GM18907 (cell line): Measurements from ENCODE around the gene PCDHB16.
"Not testable (repeated sequence)": the region's sequence is repeated elsewhere in the genome, so short reads cannot be mapped to it uniquely, and the experiment has no call there.

Experiments used
- ATAC-seq: cut with Tn5 transposase; IDR thresholded peaks from one replicate; pipeline ENCODE4 v1.9.1; 2021; ENCODE audit warnings: mild to moderate bottlenecking, moderate library complexity; ENCODE audit not compliant: unreplicated experiment

PCDHB16 gene

DNA sequence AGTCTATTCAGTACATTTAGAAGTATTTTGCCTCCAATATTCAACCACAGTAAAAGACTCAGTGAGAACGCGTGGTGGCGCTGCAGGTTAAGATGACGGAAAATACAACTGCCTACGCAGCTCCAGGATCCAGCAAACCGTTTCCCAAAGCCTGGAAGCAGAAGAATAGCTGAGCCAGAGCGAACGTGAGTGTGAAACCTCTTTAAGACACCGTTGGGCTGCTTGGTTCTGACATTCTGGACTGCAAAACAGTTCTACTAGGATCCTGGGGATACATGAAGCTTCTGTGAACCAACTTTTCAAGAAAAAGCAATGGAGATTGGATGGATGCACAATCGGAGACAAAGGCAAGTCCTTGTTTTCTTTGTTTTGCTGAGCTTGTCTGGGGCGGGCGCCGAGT, at the start of gene PCDHB16:
TSS of gene PCDHB16 (plus strand) at position 140 of the 400 bp plus-strand sequence. CDS start at position 313, 173 bp downstream.
- no peak for ATAC-seq

DNA sequence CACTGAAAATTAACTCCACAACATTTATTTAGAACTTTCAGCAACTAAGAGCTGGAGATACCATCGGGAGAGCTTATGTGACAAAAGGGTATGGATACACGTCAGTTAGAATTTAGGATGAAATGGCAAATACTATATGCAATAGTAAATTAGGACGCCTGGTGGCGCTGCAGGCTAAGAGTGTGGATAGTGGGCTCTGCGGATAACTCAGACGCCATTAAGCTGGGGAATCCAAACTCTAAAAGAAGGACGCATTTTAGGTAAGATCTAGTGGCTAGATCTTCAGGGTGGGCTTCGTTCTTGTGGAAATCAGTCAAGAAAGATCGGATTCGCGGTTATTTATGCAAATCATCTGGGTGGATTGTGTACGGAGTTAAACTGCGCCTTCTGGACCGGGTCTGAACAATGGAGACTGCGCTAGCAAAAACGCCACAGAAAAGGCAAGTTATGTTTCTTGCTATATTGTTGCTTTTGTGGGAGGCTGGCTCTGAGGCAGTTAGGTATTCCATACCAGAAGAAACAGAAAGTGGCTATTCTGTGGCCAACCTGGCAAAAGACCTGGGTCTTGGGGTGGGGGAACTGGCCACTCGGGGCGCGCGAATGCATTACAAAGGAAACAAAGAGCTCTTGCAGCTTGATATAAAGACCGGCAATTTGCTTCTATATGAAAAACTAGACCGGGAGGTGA, 47.0 kb upstream of the PCDHB16 start, which contains the start of gene PCDHB5:
TSS of gene PCDHB5 (plus strand) at position 177 of the 688 bp plus-strand sequence. CDS start at position 406, 229 bp downstream.
- no peak for ATAC-seq

DNA sequence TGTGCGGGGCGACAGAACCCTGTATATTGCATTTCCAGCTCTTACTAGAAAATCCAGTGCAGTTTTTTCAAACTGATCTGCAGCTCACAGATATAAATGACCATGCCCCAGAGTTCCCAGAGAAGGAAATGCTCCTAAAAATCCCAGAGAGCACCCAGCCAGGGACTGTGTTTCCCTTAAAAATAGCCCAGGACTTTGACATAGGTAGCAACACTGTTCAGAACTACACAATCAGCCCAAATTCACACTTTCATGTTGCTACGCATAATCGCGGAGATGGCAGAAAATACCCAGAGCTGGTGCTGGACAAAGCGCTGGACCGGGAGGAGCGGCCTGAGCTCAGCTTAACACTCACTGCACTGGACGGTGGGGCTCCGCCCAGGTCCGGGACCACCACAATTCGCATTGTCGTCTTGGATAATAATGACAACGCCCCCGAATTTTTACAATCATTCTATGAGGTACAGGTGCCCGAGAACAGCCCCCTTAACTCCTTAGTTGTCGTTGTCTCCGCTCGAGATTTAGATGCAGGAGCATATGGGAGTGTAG, 46.4 kb upstream of the PCDHB16 start:
- ATAC-seq: no peak

DNA sequence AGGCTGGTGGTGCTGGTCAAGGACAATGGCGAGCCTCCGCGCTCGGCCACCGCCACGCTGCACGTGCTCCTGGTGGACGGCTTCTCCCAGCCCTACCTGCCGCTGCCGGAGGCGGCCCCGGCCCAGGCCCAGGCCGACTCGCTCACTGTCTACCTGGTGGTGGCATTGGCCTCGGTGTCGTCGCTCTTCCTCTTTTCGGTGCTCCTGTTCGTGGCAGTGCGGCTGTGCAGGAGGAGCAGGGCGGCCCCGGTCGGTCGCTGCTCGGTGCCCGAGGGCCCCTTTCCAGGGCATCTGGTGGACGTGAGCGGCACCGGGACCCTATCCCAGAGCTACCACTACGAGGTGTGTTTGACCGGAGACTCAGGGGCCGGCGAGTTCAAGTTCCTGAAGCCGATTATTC, 44.8 kb upstream of the PCDHB16 start:
- ATAC-seq: not testable (repeated sequence)

DNA sequence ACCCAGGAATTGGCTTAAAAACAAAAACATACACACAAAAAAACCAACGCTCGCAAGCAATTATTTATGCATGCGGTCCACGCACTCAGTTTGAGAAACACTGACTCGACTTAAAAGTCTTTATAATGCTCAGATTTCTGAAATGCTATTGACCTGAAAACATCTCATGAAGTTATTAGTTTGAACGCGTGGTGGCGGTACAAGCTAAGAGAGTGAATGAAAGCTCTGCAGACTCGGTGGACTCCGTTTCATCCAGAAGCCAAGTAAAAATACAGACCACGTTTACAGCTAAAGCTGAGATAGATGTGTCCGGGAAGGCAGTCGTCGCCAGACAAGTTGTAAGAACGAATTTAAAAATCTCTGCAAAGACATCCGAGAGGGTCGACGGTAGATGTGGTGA, 32.4 kb upstream of the PCDHB16 start, which contains the start of gene PCDHB6:
TSS of gene PCDHB6 (plus strand) at position 246 of the 400 bp plus-strand sequence. CDS start 201 bp downstream, outside the sequence.
- ATAC-seq: no peak

DNA sequence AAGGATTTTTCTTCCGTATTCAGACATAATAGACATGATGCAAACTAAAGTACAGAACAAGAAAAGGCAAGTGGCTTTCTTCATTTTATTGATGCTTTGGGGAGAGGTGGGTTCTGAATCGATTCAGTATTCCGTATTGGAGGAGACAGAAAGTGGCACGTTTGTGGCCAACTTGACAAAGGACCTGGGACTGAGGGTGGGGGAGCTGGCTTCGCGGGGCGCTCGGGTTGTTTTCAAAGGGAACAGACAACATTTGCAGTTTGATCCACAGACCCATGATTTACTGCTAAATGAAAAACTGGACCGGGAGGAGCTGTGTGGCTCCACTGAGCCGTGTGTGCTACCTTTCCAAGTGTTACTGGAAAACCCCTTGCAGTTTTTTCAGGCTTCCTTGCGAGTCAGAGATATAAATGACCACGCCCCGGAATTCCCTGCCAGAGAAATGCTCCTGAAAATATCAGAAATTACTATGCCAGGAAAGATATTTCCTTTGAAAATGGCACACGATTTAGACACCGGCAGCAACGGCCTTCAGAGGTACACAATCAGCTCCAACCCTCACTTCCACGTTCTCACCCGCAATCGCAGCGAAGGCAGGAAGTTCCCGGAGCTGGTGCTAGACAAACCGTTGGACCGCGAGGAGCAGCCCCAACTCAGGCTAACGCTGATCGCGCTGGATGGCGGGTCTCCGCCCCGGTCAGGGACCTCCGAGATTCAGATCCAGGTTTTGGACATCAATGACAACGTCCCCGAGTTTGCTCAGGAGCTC, 31.8 kb upstream of the PCDHB16 start:
- ATAC-seq: no peak

DNA sequence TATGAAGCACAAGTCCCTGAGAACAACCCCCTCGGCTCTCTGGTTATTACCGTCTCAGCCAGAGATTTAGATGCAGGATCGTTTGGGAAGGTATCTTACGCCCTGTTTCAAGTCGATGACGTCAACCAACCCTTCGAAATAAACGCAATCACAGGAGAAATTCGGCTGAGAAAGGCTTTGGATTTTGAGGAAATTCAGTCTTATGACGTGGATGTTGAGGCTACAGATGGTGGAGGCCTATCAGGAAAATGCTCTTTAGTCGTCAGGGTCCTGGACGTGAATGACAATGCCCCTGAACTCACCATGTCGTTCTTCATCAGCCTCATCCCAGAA, 31.2 kb upstream of the PCDHB16 start:
- no peak for ATAC-seq

DNA sequence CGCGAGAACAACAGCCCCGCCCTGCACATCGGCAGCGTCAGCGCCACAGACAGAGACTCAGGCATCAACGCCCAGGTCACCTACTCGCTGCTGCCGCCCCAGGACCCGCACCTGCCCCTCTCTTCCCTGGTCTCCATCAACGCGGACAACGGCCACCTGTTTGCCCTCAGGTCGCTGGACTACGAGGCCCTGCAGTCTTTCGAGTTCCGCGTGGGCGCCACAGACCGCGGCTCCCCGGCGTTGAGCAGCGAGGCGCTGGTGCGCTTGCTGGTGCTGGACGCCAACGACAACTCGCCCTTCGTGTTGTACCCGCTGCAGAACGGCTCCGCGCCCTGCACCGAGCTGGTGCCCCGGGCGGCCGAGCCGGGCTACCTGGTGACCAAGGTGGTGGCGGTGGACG, 30.6 kb upstream of the PCDHB16 start:
- ATAC-seq: not testable (repeated sequence)

DNA sequence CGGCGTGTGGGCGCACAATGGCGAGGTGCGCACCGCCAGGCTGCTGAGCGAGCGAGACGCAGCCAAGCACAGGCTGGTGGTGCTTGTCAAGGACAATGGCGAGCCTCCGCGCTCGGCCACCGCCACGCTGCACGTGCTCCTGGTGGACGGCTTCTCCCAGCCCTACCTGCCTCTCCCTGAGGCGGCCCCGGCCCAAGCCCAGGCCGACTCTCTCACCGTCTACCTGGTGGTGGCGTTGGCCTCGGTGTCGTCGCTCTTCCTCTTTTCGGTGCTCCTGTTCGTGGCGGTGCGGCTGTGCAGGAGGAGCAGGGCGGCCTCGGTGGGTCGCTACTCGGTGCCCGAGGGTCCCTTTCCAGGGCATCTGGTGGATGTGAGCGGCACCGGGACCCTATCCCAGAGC, 30.1 kb upstream of the PCDHB16 start:
- not testable (repeated sequence) for ATAC-seq

DNA sequence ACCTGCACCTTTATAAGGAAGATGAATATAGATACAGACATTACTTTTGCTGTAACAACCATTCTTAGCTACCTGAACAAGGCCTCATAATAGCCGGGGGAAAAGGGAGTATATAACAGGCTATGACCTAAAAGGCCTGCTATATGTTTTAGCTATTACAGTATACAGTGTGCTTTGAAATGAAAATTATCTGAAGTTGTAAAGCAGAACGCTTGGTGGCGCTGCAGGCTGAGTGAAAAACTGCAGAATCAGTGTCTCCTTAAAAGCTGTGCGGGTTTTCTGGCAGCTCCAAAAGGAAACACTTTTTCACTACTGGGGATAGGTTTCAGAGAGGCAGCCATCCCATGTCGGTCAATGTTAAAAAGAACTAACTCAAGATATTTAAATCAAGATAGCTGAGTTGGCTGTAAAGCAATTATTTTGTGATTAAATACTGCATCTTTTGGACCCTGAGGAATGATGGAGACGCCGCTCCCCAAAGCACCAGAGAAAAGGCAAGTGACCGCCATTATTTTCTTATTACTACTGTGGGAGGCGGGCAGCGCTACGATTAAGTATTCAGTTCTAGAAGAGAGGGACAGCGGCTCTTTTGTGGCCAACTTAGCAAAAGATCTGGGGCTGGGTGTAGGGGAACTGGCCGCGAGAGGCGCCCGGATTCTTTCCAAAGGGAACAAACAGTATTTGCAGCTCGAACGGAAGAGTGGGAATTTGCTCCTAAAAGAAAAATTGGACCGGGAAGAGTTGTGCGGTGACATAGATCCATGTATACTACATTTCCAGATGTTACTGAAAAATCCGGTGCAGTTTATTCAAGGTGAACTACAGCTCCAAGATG, 26.4 kb upstream of the PCDHB16 start:
- no peak for ATAC-seq

DNA sequence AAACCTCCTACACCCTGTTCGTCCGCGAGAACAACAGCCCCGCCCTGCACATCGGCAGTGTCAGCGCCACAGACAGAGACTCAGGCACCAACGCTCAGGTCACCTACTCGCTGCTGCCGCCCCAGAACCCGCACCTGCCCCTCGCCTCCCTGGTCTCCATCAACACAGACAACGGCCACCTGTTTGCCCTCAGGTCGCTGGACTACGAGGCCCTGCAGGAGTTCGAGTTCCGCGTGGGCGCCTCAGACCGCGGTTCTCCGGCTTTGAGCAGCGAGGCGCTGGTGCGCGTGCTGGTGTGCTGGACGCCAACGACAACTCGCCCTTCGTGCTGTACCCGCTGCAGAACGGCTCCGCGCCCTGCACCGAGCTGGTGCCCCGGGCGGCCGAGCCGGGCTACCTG, 24.8 kb upstream of the PCDHB16 start:
- not testable (repeated sequence) for ATAC-seq

DNA sequence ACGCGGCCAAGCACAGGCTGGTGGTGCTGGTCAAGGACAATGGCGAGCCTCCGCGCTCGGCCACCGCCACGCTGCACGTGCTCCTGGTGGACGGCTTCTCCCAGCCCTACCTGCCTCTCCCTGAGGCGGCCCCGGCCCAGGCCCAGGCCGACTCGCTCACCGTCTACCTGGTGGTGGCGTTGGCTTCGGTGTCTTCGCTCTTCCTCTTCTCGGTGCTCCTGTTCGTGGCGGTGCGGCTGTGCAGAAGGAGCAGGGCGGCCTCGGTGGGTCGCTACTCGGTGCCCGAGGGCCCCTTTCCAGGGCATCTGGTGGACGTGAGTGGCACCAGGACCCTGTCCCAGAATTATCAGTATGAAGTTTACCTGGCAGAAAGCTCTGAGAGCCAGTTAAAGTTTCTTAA, 24.3 kb upstream of the PCDHB16 start:
- ATAC-seq: not testable (repeated sequence)

DNA sequence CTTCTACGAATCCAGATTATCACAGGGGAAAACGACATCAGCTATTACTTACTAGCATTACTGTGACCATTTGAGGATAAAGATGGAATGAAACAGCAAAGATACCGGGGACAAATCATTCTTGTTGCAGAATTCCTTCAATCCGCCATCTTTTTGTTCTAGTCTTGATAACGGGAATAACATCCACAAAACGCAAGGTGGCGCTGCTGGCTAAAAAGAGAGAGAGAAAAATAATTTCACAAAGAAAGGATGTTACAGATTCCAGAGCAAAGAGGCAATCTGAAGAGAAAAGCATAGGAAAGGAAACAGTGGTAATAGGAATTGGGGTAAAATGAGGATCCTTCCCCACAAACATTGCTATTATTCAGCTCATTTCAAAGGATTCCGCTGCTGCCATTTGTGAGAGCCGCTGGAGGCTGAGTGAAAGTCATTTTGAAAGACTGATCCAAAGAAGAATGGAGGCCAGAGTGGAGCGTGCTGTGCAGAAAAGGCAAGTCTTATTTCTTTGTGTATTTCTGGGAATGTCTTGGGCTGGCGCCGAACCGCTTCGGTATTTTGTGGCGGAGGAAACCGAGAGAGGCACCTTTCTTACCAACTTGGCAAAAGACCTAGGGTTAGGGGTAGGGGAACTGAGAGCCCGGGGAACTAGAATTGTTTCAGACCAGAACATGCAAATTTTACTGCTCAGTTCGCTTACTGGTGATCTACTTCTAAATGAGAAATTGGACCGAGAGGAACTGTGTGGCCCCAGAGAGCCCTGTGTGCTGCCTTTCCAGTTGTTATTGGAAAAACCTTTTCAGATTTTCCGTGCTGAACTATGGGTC, 9.6 kb upstream of the PCDHB16 start, which contains the start of gene PCDHB7:
TSS of gene PCDHB7 (plus strand) at position 264 of the 824 bp plus-strand sequence. CDS start at position 456, 192 bp downstream.
- ATAC-seq: no peak

DNA sequence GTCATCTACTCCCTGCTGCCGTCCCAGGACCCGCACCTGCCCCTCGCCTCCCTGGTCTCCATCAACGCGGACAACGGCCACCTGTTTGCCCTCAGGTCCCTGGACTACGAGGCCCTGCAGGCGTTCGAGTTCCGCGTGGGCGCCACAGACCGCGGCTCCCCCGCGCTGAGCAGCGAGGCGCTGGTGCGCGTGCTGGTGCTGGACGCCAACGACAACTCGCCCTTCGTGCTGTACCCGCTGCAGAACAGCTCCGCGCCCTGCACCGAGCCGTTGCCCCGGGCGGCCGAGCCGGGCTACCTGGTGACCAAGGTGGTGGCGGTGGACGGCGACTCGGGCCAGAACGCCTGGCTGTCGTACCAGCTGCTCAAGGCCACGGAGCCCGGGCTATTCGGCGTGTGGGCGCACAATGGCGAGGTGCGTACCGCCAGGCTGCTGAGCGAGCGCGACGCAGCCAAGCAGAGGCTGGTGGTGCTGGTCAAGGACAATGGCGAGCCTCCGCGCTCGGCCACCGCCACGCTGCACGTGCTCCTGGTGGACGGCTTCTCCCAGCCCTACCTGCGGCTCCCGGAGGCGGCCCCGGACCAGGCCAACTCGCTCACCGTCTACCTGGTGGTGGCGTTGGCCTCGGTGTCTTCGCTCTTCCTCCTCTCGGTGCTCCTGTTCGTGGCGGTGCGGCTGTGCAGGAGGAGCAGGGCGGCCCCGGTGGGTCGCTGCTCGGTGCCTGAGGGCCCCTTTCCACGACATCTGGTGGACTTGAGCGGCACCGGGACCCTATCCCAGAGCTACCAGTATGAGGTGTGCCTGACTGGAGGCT, 7.7 kb upstream of the PCDHB16 start:
- ATAC-seq: not testable (repeated sequence)

DNA sequence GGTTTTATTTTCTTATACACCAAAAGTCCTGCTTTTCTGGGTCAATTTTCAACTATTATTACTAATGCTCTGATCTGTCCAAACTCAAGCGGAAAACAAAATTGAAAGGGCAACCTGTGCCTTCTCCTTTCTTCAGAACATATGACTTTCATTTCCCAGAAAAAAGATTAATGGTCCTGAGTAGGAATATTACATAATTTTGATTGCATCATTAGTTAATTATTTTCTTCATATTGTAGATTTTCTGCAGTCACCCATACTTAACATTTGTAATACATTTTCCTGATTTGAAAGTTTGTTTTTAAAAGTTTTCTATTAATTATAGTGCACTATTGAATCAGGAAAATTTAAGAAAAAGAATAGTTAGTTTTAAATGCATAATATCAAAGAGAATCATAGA, 6.3 kb upstream of the PCDHB16 start:
- no peak for ATAC-seq

DNA sequence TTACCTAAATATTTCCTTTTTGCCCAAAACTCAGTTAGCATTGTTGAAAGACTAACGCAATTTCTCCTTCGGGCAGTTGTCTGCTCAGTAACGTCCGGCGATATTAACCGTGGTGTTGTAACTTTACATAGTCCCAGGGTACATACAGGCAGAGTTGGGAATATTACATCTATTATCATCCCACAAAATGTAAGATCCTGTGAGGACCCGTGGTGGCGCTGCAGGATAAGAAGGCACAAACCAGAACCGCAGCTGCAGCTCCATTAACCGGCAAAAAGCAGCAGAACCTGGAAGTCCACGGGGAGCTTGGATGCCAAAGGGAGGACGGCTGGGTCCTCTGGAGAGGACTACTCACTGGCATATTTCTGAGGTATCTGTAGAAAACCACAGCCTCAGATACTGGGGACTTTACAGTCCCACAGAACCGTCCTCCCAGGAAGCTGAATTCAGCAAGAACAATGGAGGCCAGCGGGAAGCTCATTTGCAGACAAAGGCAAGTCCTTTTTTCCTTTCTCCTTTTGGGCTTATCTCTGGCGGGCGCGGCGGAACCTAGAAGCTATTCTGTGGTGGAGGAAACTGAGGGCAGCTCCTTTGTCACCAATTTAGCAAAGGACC, 4.5 kb upstream of the PCDHB16 start, which contains the start of gene PCDHB8:
TSS of gene PCDHB8 (plus strand) at position 214 of the 615 bp plus-strand sequence. CDS start at position 459, 245 bp downstream.
- not testable (repeated sequence) for ATAC-seq

DNA sequence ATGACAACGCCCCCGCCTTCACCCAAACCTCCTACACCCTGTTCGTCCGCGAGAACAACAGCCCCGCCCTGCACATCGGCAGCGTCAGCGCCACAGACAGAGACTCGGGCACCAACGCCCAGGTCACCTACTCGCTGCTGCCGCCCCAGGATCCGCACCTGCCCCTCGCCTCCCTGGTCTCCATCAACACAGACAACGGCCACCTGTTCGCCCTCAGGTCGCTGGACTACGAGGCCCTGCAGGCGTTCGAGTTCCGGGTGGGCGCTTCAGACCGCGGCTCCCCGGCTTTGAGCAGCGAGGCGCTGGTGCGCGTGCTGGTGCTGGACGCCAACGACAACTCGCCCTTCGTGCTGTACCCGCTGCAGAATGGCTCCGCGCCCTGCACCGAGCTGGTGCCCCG, 2.8 kb upstream of the PCDHB16 start:
- not testable (repeated sequence) for ATAC-seq

DNA sequence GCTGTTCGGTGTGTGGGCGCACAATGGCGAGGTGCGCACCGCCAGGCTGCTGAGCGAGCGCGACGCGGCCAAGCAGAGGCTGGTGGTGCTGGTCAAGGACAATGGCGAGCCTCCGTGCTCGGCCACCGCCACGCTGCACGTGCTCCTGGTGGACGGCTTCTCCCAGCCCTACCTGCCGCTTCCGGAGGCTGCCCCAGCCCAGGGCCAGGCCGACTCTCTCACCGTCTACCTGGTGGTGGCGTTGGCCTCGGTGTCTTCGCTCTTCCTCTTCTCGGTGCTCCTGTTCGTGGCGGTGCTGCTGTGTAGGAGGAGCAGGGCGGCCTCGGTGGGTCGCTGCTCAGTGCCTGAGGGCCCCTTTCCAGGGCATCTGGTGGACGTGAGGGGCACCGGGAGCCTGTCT, 2.3 kb upstream of the PCDHB16 start:
- not testable (repeated sequence) for ATAC-seq
